OCI-LY1 (cell line): Measurements from ENCODE around the gene GPR143.

ENCODE experiments used
- H2AFZ ChIP-seq: fragments of 200-600 bp; sonication (generic), shearing (Covaris generic); 2 replicates; pipeline ENCODE4 v1.6.0; 2014; ENCODE audit warnings: antibody characterized with exemption, mild to moderate bottlenecking, low read length
- H3F3A ChIP-seq: fragments of 200-600 bp; sonication (generic), shearing (Covaris generic); 2 replicates; pipeline ENCODE4 v1.6.0; 2014; ENCODE audit warnings: mild to moderate bottlenecking, antibody characterized with exemption, low read length, moderate library complexity; ENCODE audit not compliant: insufficient read depth
- H3K27ac ChIP-seq: fragments of 200-600 bp; sonication (generic); 2 replicates; pipeline ENCODE4 v1.5.1; 2014; ENCODE audit warnings: low read length, mixed run types, mild to moderate bottlenecking, low read depth; ENCODE audit not compliant: poor library complexity, severe bottlenecking
- H3K27me3 ChIP-seq: fragments of 200-600 bp; sonication (generic); 2 replicates; pipeline ENCODE4 v1.6.0; 2014; ENCODE audit warnings: antibody characterized with exemption, mild to moderate bottlenecking, low read length, moderate library complexity; ENCODE audit not compliant: insufficient read depth
- H3K36me3 ChIP-seq: fragments of 200-600 bp; sonication (generic); 2 replicates; pipeline ENCODE4 v1.6.1; 2014; ENCODE audit warnings: mild to moderate bottlenecking, antibody characterized with exemption, low read length, moderate library complexity, mixed read lengths; ENCODE audit not compliant: insufficient read depth
- H3K4me1 ChIP-seq: fragments of 200-600 bp; sonication (generic); 2 replicates; pipeline ENCODE4 v1.5.1; 2014; ENCODE audit warnings: mild to moderate bottlenecking, low read length, moderate library complexity; ENCODE audit not compliant: insufficient read depth, severe bottlenecking
- H3K4me2 ChIP-seq: fragments of 200-600 bp; sonication (generic), shearing (Covaris generic); 2 replicates; pipeline ENCODE4 v1.6.1; 2014; ENCODE audit warnings: low read length
- H3K4me3 ChIP-seq: fragments of 200-600 bp; sonication (generic); 2 replicates; pipeline ENCODE4 v1.5.1; 2014; ENCODE audit warnings: low read length, low read depth, mild to moderate bottlenecking, mixed read lengths; ENCODE audit not compliant: poor library complexity, severe bottlenecking
- H3K79me2 ChIP-seq: fragments of 200-600 bp; shearing (Covaris generic); 2 replicates; pipeline ENCODE4 v1.6.1; 2016; ENCODE audit warnings: mixed run types, low read length, mixed read lengths; ENCODE audit not compliant: insufficient read depth
- H3K9ac ChIP-seq: fragments of 200-600 bp; sonication (generic), shearing (Covaris generic); 2 replicates; pipeline ENCODE4 v1.6.1; 2014; ENCODE audit warnings: mild to moderate bottlenecking, low read length, mixed read lengths
- H3K9me2 ChIP-seq: fragments of 200-600 bp; sonication (generic), shearing (Covaris generic); 2 replicates; pipeline ENCODE4 v1.6.1; 2014; ENCODE audit warnings: low read depth, mild to moderate bottlenecking, low read length, mixed read lengths
- H3K9me3 ChIP-seq: fragments of 200-600 bp; shearing (Covaris generic); 2 replicates; pipeline ENCODE4 v1.6.1; 2014; ENCODE audit warnings: low read length, mixed read lengths
- H4K20me1 ChIP-seq: fragments of 200-600 bp; sonication (generic), shearing (Covaris generic); 2 replicates; pipeline ENCODE4 v1.6.0; 2016; ENCODE audit warnings: mild to moderate bottlenecking, low read length; ENCODE audit not compliant: insufficient read depth
- CTCF ChIP-seq: fragments of 200-600 bp; sonication (generic), shearing (Covaris generic); IDR thresholded peaks from 2 replicates; pipeline ENCODE4 v1.5.1; 2017; ENCODE audit warnings: mild to moderate bottlenecking, antibody characterized with exemption, low read length, moderate library complexity, mixed read lengths
- EZH2 ChIP-seq: fragments of 200-600 bp; sonication (generic), shearing (Covaris generic); IDR thresholded peaks from 2 replicates; pipeline ENCODE4 v1.8.0; 2017; ENCODE audit warnings: borderline replicate concordance, mixed run types, mild to moderate bottlenecking, antibody characterized with exemption, low read length, moderate library complexity, mixed read lengths

The GPR143 gene

GRCh38 chrX:9729171-9729885, 36.3 kb downstream of the GPR143 start:
- Histone ChIP-seq H2AFZ (no peak overlapping the region), H3K9me2 (no peaks in the 10 kb centered on the region), H3K9ac (no peak overlapping the region), H3K4me2 (no peak overlapping the region), H4K20me1 (no peaks in the 10 kb centered on the region), H3K79me2 (no peaks in the 10 kb centered on the region), H3F3A (no peaks in the 10 kb centered on the region), H3K4me1 (no peaks in the 10 kb centered on the region), H3K9me3 (no peaks in the 10 kb centered on the region), H3K27ac (no peak overlapping the region), H3K36me3 (no peaks in the 10 kb centered on the region; the same call in 1 of the 2 replicates), H3K27me3 (no peaks in the 10 kb centered on the region), H3K4me3 (no peak overlapping the region)
- no peak for TF ChIP-seq CTCF
- no peak for TF ChIP-seq EZH2

- no peak overlapping the region for H3K4me3 ChIP-seq
- no peak overlapping the region for H3K9ac ChIP-seq
- TF ChIP-seq EZH2 = no peak
- TF ChIP-seq CTCF = no peak
- no peak overlapping the region for H3K4me2 ChIP-seq
- H3K36me3 ChIP-seq = no peaks in the 10 kb centered on the region; the same call in 1 of the 2 replicates
- no peaks in the 10 kb centered on the region for H4K20me1 ChIP-seq
- H3F3A ChIP-seq = no peaks in the 10 kb centered on the region
- no peak overlapping the region for H2AFZ ChIP-seq
- no peaks in the 10 kb centered on the region for H3K9me3 ChIP-seq
- no peak overlapping the region for H3K27ac ChIP-seq
- no peaks in the 10 kb centered on the region for H3K79me2 ChIP-seq
- H3K4me1 ChIP-seq = no peaks in the 10 kb centered on the region
- no peaks in the 10 kb centered on the region for H3K27me3 ChIP-seq
- H3K9me2 ChIP-seq = no peaks in the 10 kb centered on the region
Measured at GRCh38 chrX:9728261-9728660, 37.4 kb downstream of the GPR143 start.

GRCh38 chrX:9724711-9725110, 40.9 kb downstream of the GPR143 start:
- Histone ChIP-seq H3K27me3 (no peaks in the 10 kb centered on the region), H3K27ac (no peak overlapping the region), H3K4me2 (no peak overlapping the region), H3K79me2 (no peaks in the 10 kb centered on the region), H3F3A (no peaks in the 10 kb centered on the region), H3K4me3 (no peak overlapping the region), H3K36me3 (peaks cover 16% of the 10 kb centered on the region), H3K9me2 (no peaks in the 10 kb centered on the region), H4K20me1 (no peaks in the 10 kb centered on the region), H3K4me1 (no peaks in the 10 kb centered on the region), H3K9ac (no peak overlapping the region), H2AFZ (no peak overlapping the region), H3K9me3 (no peaks in the 10 kb centered on the region)
- TF ChIP-seq EZH2 (no peak), CTCF (no peak)
